PC-3 (cell line): ENCODE data around the gene CSRP3.

ENCODE experiments used
- CTCF ChIP-seq: fragments of 300-600 bp; sonication (generic); conservative IDR thresholded peaks from 2 replicates; pipeline ENCODE4 v1.5.1; 2017; ENCODE audit warnings: antibody characterized with exemption, low read depth, mild to moderate bottlenecking, low read length
- EZH2 ChIP-seq: fragments of 300-600 bp; sonication (generic); IDR thresholded peaks from one replicate; pipeline ENCODE4 v1.6.1; 2017; ENCODE audit warnings: antibody characterized with exemption, mild to moderate bottlenecking, low read length; ENCODE audit not compliant: unreplicated experiment
- EZH2phosphoT487 ChIP-seq: fragments of 300-600 bp; sonication (generic); IDR thresholded peaks from 2 replicates; pipeline ENCODE4 v1.6.1; 2018; ENCODE audit warnings: mild to moderate bottlenecking, antibody characterized with exemption, low read length, borderline replicate concordance

GRCh38 chr11:19225123-19225522 is 23.3 kb upstream of the CSRP3 start:
- TF ChIP-seq CTCF, result no peak
- no peak for TF ChIP-seq EZH2phosphoT487
- TF ChIP-seq EZH2, result no peak
